HUES64 (cell line): ENCODE data around the gene ARL5A.
"Not testable (repeated sequence)": the region's sequence is repeated elsewhere in the genome, so short reads cannot be mapped to it uniquely, and the experiment has no call there.

ENCODE experiments used
- H3K27ac ChIP-seq: 2 replicates; pipeline ENCODE4 v1.7.0; 2013; ENCODE audit warnings: low read depth, low read length, inconsistent platforms
- H3K27me3 ChIP-seq: 2 replicates; pipeline ENCODE4 v1.6.1; 2013; ENCODE audit warnings: mild to moderate bottlenecking, low read length; ENCODE audit not compliant: insufficient read depth
- H3K36me3 ChIP-seq: 2 replicates; pipeline ENCODE4 v1.6.1; 2013; ENCODE audit warnings: mild to moderate bottlenecking, low read length; ENCODE audit not compliant: insufficient read depth
- H3K4me1 ChIP-seq: 2 replicates; pipeline ENCODE4 v1.6.1; 2013; ENCODE audit warnings: mild to moderate bottlenecking, low read length, moderate library complexity; ENCODE audit not compliant: insufficient read depth
- H3K4me3 ChIP-seq: 2 replicates; pipeline ENCODE4 v1.5.1; 2013; ENCODE audit warnings: mild to moderate bottlenecking, low read length, moderate library complexity
- H3K9ac ChIP-seq: 2 replicates; pipeline ENCODE4 v1.6.1; 2013; ENCODE audit warnings: mild to moderate bottlenecking, low read depth, low read length
- H3K9me3 ChIP-seq: 2 replicates; pipeline ENCODE4 v1.6.1; 2013; ENCODE audit warnings: low read depth, low read length; ENCODE audit not compliant: insufficient read depth
- WGBS: fragments of 150-250, 120-280 bp; methylation state at CpG from one replicate; pipeline ENCODE4 v1.1.7; 2013; ENCODE audit warnings: missing lambda C conversion rate; 5-methylcytosine and 5-hydroxymethylcytosine counted together

ARL5A gene

DNA sequence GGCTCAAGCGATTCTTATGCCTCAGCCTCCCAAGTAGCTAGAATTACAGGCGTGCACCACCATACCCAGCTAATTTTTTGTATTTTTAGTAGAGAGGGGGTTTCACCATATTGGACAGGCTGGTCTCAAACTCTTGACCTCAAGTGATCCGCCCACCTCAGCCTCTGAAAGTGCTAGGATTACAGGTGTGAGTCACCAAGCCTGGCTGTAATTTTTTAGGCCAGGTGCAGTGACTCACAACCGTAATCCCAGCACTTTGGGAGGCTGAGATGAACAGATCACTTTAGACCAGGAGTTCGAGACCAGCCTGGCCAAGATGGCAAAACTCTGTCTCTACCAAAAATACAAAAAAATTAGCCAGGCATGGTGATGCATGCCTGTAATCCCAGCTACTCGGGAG, 33.8 kb downstream of the ARL5A start:
- H3K4me3 ChIP-seq, H3K4me1 ChIP-seq, H3K9ac ChIP-seq, H3K9me3 ChIP-seq, H3K27ac ChIP-seq, H3K27me3 ChIP-seq: not testable (repeated sequence)
- peaks cover 17% of the 10 kb centered on the region for H3K36me3 ChIP-seq
- 95% methylated on average over 6 of the region's 6 CpGs for WGBS

DNA sequence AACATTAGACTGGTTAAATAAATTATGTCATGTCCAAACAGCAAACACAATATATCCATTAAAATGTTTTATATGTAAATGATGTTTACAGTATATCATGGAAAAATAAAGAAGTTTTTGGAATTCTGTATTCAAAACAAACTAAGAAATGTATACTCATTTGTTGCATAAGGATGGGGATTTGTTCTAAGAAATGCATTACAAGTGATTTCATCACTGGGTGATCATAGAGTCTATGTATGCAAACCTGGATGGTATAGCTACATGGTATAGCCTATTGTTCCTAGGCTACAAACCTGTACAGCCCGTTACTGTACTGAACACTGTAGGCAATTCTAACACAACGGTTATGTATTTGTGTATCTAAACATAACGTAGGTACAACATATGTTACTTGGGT, 35.1 kb downstream of the ARL5A start:
- Histone ChIP-seq H3K27ac (no peak overlapping the region), H3K36me3 (peaks cover 17% of the 10 kb centered on the region), H3K4me3 (no peak overlapping the region), H3K9ac (no peak overlapping the region), H3K27me3 (no peaks in the 10 kb centered on the region), H3K9me3 (no peaks in the 10 kb centered on the region), H3K4me1 (peaks cover 8% of the 10 kb centered on the region; the same call in 1 of the 2 replicates)
- WGBS, result 91% methylated on average over 3 of the region's 3 CpGs

GRCh38 chr2:151792589-151792988, 35.6 kb downstream of the ARL5A start:
- no peak overlapping the region for H3K9ac ChIP-seq
- peaks cover 20% of the 10 kb centered on the region for H3K36me3 ChIP-seq
- 97% methylated on average over 4 of the region's 4 CpGs for WGBS
- no peak overlapping the region for H3K4me3 ChIP-seq
- H3K9me3 ChIP-seq, result no peaks in the 10 kb centered on the region
- no peak overlapping the region for H3K27ac ChIP-seq
- H3K4me1 ChIP-seq, result peaks cover 8% of the 10 kb centered on the region; the same call in 1 of the 2 replicates
- no peaks in the 10 kb centered on the region for H3K27me3 ChIP-seq

GRCh38 chr2:151791545-151791944, 36.7 kb downstream of the ARL5A start:
- 100% methylated on average over 1 of the region's 3 CpGs for WGBS

DNA sequence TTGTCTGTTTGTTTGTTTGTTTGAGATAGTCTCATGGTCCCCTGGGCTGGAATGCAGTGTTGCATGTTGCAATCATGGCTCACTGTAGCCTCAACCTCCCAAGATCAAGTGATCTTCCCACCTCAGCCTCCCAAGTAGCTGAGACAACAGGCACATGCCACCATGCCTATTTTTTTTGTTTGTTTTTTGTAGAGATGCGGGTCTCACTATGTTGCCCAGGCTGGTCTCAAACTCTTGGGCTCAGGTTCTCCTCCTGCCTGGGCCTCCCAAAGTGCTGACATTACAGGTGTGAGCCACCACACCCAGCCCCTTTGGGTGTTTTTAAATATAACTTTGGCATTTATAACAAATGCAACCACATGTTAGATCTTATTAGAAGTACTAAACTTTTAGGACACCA, 37.5 kb downstream of the ARL5A start:
- H3K9ac ChIP-seq, result no peak overlapping the region
- H3K36me3 ChIP-seq, result peaks cover 18% of the 10 kb centered on the region
- no peaks in the 10 kb centered on the region for H3K27me3 ChIP-seq
- H3K9me3 ChIP-seq, result no peaks in the 10 kb centered on the region
- WGBS, result 100% methylated on average over 1 of the region's 1 CpG
- no peak overlapping the region for H3K4me3 ChIP-seq
- H3K27ac ChIP-seq, result no peak overlapping the region
- H3K4me1 ChIP-seq, result peaks cover 4% of the 10 kb centered on the region; the same call in 1 of the 2 replicates

More at GRCh38 chr2:151791545-151791944, 36.7 kb downstream of the ARL5A start:
- H3K4me3 ChIP-seq, result no peak overlapping the region
- H3K4me1 ChIP-seq, result peaks cover 4% of the 10 kb centered on the region; the same call in 1 of the 2 replicates
- H3K9me3 ChIP-seq, result no peaks in the 10 kb centered on the region
- H3K9ac ChIP-seq, result no peak overlapping the region
- H3K27me3 ChIP-seq, result no peaks in the 10 kb centered on the region
- peaks cover 20% of the 10 kb centered on the region for H3K36me3 ChIP-seq
- H3K27ac ChIP-seq, result no peak overlapping the region

GRCh38 chr2:151789055-151789834, 39.0 kb downstream of the ARL5A start:
- 96% methylated on average over 4 of the region's 4 CpGs for WGBS
- H3K27me3 ChIP-seq, result no peaks in the 10 kb centered on the region
- H3K4me3 ChIP-seq, result no peak overlapping the region
- peaks cover 4% of the 10 kb centered on the region; the same call in 1 of the 2 replicates for H3K4me1 ChIP-seq
- peaks cover 26% of the 10 kb centered on the region for H3K36me3 ChIP-seq
- H3K27ac ChIP-seq, result no peak overlapping the region
- H3K9me3 ChIP-seq, result no peaks in the 10 kb centered on the region
- no peak overlapping the region for H3K9ac ChIP-seq

DNA sequence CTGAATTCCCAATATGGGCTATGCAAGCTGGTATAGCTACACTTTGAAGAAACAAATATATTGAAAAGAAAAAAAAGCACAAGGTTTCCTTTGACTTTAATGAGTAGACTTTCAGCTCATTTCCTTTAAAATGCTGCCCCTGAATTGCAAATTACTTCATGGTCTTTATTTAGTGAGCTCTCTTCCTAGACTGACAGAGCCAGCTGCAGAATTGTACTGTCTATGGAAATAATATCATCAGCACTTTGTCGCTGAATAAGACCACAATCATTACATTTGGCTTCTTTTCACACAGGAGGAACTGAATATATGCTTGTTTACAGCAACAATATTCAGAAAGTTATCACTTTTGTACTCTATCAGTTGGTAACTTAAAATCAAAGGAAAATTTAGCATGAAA, 41.7 kb downstream of the ARL5A start:
- H3K9ac ChIP-seq, result no peak overlapping the region
- 100% methylated on average over 1 of the region's 1 CpG for WGBS
- peaks cover 31% of the 10 kb centered on the region for H3K36me3 ChIP-seq
- H3K27me3 ChIP-seq, result no peaks in the 10 kb centered on the region
- H3K4me3 ChIP-seq, result no peak overlapping the region
- H3K4me1 ChIP-seq, result peaks cover 4% of the 10 kb centered on the region; the same call in 1 of the 2 replicates
- no peak overlapping the region for H3K27ac ChIP-seq
- H3K9me3 ChIP-seq, result no peaks in the 10 kb centered on the region

- 96% methylated on average over 5 of the region's 5 CpGs for WGBS
- H3K36me3 ChIP-seq, result peaks cover 34% of the 10 kb centered on the region
- H3K9me3 ChIP-seq, result no peaks in the 10 kb centered on the region
- H3K4me1 ChIP-seq, result peaks cover 4% of the 10 kb centered on the region; the same call in 1 of the 2 replicates
- no peak overlapping the region for H3K27ac ChIP-seq
- H3K27me3 ChIP-seq, result no peaks in the 10 kb centered on the region
- H3K9ac ChIP-seq, result no peak overlapping the region
- no peak overlapping the region for H3K4me3 ChIP-seq
Observed at GRCh38 chr2:151786077-151786476, 42.1 kb downstream of the ARL5A start.

- Histone ChIP-seq H3K9ac (no peak overlapping the region), H3K9me3 (no peaks in the 10 kb centered on the region), H3K27me3 (no peaks in the 10 kb centered on the region), H3K4me1 (peaks cover 4% of the 10 kb centered on the region; the same call in 1 of the 2 replicates), H3K4me3 (no peak overlapping the region), H3K27ac (no peak overlapping the region), H3K36me3 (peaks cover 35% of the 10 kb centered on the region)
- 95% methylated on average over 2 of the region's 2 CpGs for WGBS
Observed at GRCh38 chr2:151783133-151783520, 45.1 kb downstream of the ARL5A start.

DNA sequence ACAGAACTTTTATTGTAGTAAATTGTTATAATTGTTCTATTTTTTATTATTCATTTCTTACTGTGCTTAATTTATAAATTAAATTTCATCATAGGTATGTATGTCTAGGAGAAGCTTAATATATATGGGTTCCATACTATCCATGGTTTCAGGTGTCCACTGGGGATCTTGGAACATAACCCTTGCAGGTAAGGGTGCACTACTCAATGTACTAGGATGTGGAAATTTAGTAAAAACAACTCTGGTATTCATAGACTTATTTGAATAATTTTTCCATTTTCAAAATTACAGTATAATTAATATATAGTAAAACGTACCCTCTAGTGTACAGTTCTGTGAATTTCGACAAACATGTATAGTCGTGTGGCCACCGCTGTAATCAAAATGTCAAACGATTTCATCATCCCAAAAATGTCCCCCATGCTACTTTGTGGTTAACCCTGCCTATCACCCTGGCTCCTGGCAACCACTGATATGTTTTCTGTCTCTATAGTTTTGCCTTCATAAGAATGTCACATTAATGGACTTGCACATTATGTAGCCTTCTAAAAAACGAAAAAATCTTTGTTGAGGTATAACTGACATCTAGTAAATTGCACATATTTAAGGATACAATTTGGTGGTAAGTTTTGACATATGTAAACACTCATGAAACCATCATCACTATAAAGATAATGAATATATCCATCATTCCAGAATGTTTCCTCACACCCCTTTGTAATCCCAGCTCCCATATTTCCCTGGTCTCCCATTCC, 45.7 kb downstream of the ARL5A start:
- H3K27me3 ChIP-seq, result no peaks in the 10 kb centered on the region
- no peaks in the 10 kb centered on the region for H3K9me3 ChIP-seq
- no peak overlapping the region for H3K9ac ChIP-seq

DNA sequence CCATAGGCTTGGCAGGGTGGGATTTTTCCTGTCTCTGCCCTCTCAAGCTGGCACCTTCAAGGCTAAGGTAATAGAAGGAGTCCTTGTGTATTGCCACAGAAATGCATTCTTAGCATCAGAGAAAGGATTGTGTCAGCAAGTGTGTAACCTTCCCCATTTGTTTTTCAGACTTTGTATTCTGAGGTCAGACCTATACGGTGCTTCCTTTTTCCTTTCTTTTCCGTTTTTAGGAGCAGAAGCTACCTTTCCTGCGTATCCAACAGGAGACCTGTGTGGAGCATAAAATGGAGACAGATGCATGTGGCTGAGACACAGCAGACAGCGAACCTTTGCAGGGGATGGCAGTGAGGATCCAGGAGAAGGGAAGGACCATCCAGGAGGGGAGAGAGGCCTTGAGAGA, 46.6 kb downstream of the ARL5A start:
- WGBS, result 94% methylated on average over 4 of the region's 4 CpGs
- no peaks in the 10 kb centered on the region for H3K9me3 ChIP-seq
- H3K4me3 ChIP-seq, result no peak overlapping the region
- H3K4me1 ChIP-seq, result peaks cover under 1% of the 10 kb centered on the region; the same call in 1 of the 2 replicates
- H3K27me3 ChIP-seq, result no peaks in the 10 kb centered on the region
- peaks cover 34% of the 10 kb centered on the region for H3K36me3 ChIP-seq
- no peak overlapping the region for H3K27ac ChIP-seq
- no peak overlapping the region for H3K9ac ChIP-seq

More for the DNA sequence above, 45.7 kb downstream of the ARL5A start:
- Histone ChIP-seq H3K4me1 (peaks cover 4% of the 10 kb centered on the region; the same call in 1 of the 2 replicates), H3K36me3 (peaks cover 32% of the 10 kb centered on the region), H3K27ac (no peak overlapping the region), H3K4me3 (no peak overlapping the region)
- WGBS, result 97% methylated on average over 5 of the region's 6 CpGs
